ENCODE measurements around the gene CRTC1. TPM values are rescaled to one million over a fixed set of nuclear protein-coding genes. Genes with fewer than 3 reads are reported as not detected.

The CRTC1 gene
- total RNA-seq, 1 donor from 2014 or later = 15.5 TPM

DNA sequence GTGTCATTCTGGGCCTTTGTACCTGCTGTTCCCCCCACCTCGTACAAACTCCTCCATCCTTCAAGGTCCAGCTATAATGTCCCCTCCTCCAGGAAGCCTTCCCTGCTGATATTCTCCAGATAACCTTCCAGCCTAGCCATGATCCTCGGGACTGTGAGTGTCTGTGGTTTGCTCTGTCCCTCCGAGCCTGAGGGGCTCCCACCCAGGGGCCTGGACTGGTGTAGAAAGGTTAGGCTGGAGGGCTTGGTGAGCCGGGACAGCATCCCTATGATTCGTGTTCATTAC lies 110.5 kb downstream of the CRTC1 start:
- Mint-ChIP-seq H3K36me3 (ENCODE audit: low read depth) (no peaks in the 10 kb centered on the region), H3K27me3 (peaks cover 47% of the 10 kb centered on the region), H3K4me1 (peaks cover 18% of the 10 kb centered on the region), H3K9me3 (no peaks in the 10 kb centered on the region), H3K27ac (no peak overlapping the region), H3K4me3 (no peak overlapping the region)
- ChIA-PET POLR2A (interaction anchor here (0.9 kb wide), 1 partner anchor 37 kb away, joined by 4 read pairs; the partner anchor contains the start of gene UPF1), CTCF (no interaction called here)
- intact Hi-C loops (cut with micrococcal nuclease) = loop anchor here (5.0 kb wide), 2 partner anchors 92 to 182 kb away; partner anchors contain the start of gene TMEM59L
- ATAC-seq (ENCODE audit: low read depth) (no peak), DNase-seq (no peak)
- TF ChIP-seq, protein P1, sequence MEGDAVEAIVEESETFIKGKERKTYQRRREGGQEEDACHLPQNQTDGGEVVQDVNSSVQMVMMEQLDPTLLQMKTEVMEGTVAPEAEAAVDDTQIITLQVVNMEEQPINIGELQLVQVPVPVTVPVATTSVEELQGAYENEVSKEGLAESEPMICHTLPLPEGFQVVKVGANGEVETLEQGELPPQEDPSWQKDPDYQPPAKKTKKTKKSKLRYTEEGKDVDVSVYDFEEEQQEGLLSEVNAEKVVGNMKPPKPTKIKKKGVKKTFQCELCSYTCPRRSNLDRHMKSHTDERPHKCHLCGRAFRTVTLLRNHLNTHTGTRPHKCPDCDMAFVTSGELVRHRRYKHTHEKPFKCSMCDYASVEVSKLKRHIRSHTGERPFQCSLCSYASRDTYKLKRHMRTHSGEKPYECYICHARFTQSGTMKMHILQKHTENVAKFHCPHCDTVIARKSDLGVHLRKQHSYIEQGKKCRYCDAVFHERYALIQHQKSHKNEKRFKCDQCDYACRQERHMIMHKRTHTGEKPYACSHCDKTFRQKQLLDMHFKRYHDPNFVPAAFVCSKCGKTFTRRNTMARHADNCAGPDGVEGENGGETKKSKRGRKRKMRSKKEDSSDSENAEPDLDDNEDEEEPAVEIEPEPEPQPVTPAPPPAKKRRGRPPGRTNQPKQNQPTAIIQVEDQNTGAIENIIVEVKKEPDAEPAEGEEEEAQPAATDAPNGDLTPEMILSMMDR (IDR thresholded peaks at IDR 0.05) = no peak

DNA sequence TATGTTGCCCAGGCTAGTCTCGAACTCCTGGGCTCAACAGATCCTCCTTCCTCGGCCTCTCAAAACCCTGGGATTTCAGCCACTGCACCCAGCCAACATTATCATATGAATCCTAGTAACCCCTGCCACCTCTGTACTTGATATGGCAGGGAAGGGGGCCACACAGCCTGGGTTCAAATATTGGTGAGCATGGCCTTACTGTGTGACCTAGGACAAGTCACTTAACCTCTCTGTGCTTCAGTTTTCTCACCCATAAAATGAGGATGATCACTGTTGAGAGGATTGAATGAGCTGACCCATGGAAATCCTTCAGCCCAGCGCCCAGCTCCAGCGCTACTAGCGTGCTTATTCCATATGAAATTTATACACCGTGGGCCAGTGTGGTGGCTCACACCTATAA lies 111.2 kb downstream of the CRTC1 start:
- ATAC-seq (ENCODE audit: low read depth) (no peak), DNase-seq (no peak)
- intact Hi-C loops (cut with micrococcal nuclease) = loop anchor here (5.0 kb wide), 2 partner anchors 92 to 182 kb away; partner anchors contain the start of gene TMEM59L
- peaks cover 43% of the 10 kb centered on the region for H3K27me3 Mint-ChIP-seq
- no peak overlapping the region for H3K27ac Mint-ChIP-seq
- TF ChIP-seq, protein P1 (IDR thresholded peaks at IDR 0.05) = no peak
- POLR2A ChIA-PET = no interaction called here
- H3K4me1 Mint-ChIP-seq = peaks cover 11% of the 10 kb centered on the region
- H3K4me3 Mint-ChIP-seq = no peak overlapping the region
- no peaks in the 10 kb centered on the region for H3K36me3 Mint-ChIP-seq (ENCODE audit: low read depth)
- no peaks in the 10 kb centered on the region for H3K9me3 Mint-ChIP-seq
- CTCF ChIA-PET = no interaction called here

DNA sequence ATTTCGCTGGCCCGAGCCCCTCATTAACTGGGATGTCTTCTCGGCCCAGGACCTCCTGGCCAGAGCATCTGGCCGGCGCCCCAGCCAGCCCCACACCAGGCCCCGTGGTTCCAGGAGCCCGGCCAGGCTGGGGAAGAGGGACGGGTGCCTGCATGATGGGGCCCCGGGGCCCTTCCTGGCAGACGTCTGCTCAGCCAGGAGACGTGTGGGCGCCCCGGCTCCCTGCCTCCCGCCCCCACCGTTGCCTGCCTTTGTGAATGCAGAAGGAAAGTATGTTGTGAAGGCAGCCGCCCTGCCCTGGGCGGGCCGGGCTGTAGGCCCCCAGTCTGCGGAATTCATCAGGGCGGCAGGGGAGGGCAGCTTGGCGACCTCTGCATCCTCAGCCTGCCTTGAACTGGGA lies 112.1 kb downstream of the CRTC1 start:
- POLR2A ChIA-PET = no interaction called here
- ATAC-seq (ENCODE audit: low read depth) (no peak), DNase-seq (no peak)
- peaks cover 4% of the 10 kb centered on the region for H3K4me1 Mint-ChIP-seq
- intact Hi-C loops (cut with micrococcal nuclease) = no loop called here
- TF ChIP-seq, protein P1 (IDR thresholded peaks at IDR 0.05) = no peak
- no peaks in the 10 kb centered on the region for H3K36me3 Mint-ChIP-seq (ENCODE audit: low read depth)
- H3K9me3 Mint-ChIP-seq = no peaks in the 10 kb centered on the region
- no peak overlapping the region for H3K4me3 Mint-ChIP-seq
- H3K27me3 Mint-ChIP-seq = peaks cover 38% of the 10 kb centered on the region
- CTCF ChIA-PET = no interaction called here
- H3K27ac Mint-ChIP-seq = no peak overlapping the region

DNA sequence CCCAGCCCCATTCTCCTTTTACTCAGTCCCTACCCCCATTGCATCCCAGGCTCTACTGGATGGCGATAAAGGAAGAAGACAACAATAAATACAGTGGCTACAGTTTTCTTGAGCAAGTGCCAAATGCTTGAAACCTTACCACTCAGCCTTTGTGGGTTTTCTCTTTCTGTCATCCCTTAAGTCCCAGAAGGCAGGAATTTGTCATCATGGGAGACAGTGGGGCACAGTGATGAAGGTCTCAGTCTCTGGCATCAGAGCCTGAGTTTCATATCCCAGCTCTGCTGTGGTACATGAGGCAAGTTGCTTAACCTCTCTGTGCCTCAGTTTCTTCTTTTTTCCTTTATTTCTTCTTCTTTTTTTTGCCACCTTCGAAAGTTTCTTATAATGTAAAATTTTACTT lies 112.8 kb downstream of the CRTC1 start:
- Mint-ChIP-seq H3K36me3 (ENCODE audit: low read depth) (no peaks in the 10 kb centered on the region), H3K27me3 (peaks cover 35% of the 10 kb centered on the region)

DNA sequence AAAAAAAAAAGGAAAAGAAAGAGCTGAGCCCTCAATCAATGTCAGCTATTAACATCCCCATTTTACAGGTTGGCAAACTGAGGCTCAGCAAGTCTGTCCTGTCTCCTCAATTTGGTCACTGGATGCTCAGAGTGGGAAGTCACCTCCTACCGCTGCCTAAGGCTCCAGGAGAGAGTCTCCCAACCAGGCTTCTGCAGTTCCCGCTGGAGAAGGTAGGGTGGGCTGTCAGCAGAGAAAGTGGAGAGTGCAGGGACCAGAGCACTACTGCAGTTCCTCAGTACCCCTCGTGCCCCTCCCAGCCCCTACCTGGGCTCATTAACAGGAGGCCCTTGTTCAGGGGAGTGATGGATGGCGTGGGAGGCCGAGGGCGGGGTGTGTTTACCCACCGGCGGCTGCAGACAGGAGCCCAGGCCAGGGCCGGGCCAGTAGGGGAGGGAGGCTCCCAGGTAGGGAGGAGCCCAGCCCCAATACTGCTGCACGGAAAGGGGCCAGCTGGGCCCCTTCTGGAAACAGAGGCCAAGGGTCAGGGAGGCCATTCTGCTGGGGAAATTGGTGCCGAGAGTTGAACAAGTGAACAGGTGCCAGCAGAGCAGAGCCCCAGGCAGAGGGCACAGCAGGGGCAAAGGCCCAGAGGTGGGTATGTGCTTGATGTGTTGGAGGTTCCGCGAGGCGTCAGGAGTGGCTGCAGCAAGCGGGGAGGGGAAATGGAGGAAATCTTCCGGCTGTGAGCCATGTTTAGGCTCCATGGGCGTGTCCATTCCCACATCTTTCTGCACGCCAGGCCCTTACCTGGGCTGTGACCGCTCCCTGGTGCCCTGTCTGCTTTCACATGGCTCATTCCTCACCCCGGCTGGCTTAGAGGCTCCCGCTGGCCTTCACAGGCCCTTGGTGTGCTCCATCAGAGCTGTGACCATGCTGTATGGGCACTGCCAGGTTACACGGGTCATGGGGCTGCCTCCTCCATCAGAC lies 115.2 kb downstream of the CRTC1 start:
- ChIA-PET POLR2A (no interaction called here), CTCF (no interaction called here)
- no peak for DNase-seq
- no peaks in the 10 kb centered on the region for H3K9me3 Mint-ChIP-seq
- H3K4me1 Mint-ChIP-seq = no peaks in the 10 kb centered on the region
- no peak for ATAC-seq (ENCODE audit: low read depth)
- intact Hi-C loops (cut with micrococcal nuclease) = no loop called here
- H3K36me3 Mint-ChIP-seq (ENCODE audit: low read depth) = no peaks in the 10 kb centered on the region
- peaks cover 30% of the 10 kb centered on the region for H3K27me3 Mint-ChIP-seq
- no peak overlapping the region for H3K27ac Mint-ChIP-seq
- TF ChIP-seq, protein P1 (IDR thresholded peaks at IDR 0.05) = no peak
- H3K4me3 Mint-ChIP-seq = no peak overlapping the region

More for the DNA sequence above, 112.8 kb downstream of the CRTC1 start:
- ChIA-PET POLR2A (no interaction called here), CTCF (no interaction called here)
- no peak overlapping the region for H3K27ac Mint-ChIP-seq
- ATAC-seq (ENCODE audit: low read depth) (no peak), DNase-seq (no peak)
- H3K4me1 Mint-ChIP-seq = no peaks in the 10 kb centered on the region
- intact Hi-C loops (cut with micrococcal nuclease) = no loop called here
- H3K9me3 Mint-ChIP-seq = no peaks in the 10 kb centered on the region
- no peak overlapping the region for H3K4me3 Mint-ChIP-seq
- TF ChIP-seq, protein P1 (IDR thresholded peaks at IDR 0.05) = no peak
